GM12891 (cell line): Measurements from ENCODE around the gene FGD3. TPM values are rescaled to one million over a fixed set of nuclear protein-coding genes. Genes with fewer than 3 reads are reported as not detected.
A peak's percentile ranks its signal among the peaks of the same experiment; 100 is the strongest.
"Not testable (repeated sequence)": the region's sequence is repeated elsewhere in the genome, so short reads cannot be mapped to it uniquely, and the experiment has no call there.

Experiments used
- DNase-seq: peaks from one replicate; pipeline ENCODE4 v3.0.0; 2011; ENCODE audit warnings: low spot score; ENCODE audit not compliant: insufficient read length
- FAIRE-seq: peaks from 2 replicates; lab custom pipeline; 2011; peaks lifted over from hg19 to GRCh38; lab: Jason Lieb, UNC
- PAX5 ChIP-seq: IDR thresholded peaks from 2 replicates; pipeline ENCODE4 v1.6.1; 2011; ENCODE audit warnings: low read length, moderate library complexity, mild to moderate bottlenecking; ENCODE audit not compliant: insufficient read depth, severe bottlenecking
- POLR2A ChIP-seq: IDR thresholded peaks from 2 replicates; pipeline ENCODE4 v1.6.1; 2011; ENCODE audit warnings: low read depth, low read length, control low read depth
- POLR2AphosphoS5 ChIP-seq: IDR thresholded peaks from 2 replicates; pipeline ENCODE4 v1.6.1; 2011; ENCODE audit warnings: low read depth, low read length, control low read depth
- POU2F2 ChIP-seq: IDR thresholded peaks from 2 replicates; pipeline ENCODE4 v1.6.1; 2011; ENCODE audit warnings: low read depth, mild to moderate bottlenecking, control low read depth, low read length, moderate library complexity
- SPI1 ChIP-seq: IDR thresholded peaks from 2 replicates; pipeline ENCODE4 v1.6.1; 2011; ENCODE audit warnings: low read depth, low read length, control low read depth
- TAF1 ChIP-seq: IDR thresholded peaks from 2 replicates; pipeline ENCODE4 v1.6.1; 2011; ENCODE audit warnings: low read depth, low read length, control low read depth
- polyA plus RNA-seq: library from polyadenylated mRNA; unstranded; fragments of >200 nt; gene quantifications from one replicate; pipeline ENCODE4 v1.2.1, GENCODE V29; 2012; ENCODE audit warnings: low read depth, missing spikeins, inconsistent platforms; ENCODE audit not compliant: missing spikeins

The FGD3 gene
- polyA plus RNA-seq, result 12.6 TPM

GRCh38 chr9:92947268-92948037, at the start of gene FGD3:
Gene FGD3, plus strand, starts transcription at chr9:92947523. Its CDS starts 28,734 bp downstream, at chr9:92976257.
- DNase-seq, result no peak

DNA sequence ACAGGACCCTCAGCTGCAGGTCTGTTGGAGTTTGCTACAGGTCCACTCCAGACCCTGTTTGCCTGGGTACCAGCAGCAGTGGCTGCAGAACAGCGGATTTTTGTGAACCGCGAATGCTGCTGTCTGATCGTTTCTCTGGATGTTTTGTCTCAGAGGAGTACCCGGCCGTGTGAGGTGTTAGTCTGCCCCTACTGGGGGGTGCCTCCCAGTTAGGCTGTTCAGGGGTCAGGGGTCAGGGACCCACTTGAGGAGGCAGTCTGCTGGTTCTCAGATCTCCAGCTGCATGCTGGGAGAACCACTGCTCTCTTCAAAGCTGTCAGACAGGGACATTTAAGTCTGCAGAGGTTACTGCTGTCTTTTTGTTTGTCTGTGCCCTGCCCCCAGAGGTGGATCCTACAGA, 42.2 kb upstream of the FGD3 start:
- not testable (repeated sequence) for FAIRE-seq, DNase-seq

More at GRCh38 chr9:92947268-92948037, at the start of gene FGD3:
- FAIRE-seq, result no peak
- TF ChIP-seq PAX5 (no peak), TAF1 (no peak)

GRCh38 chr9:92911511-92912475, 35.5 kb upstream of the FGD3 start:
- DNase-seq (no peak), FAIRE-seq (no peak)
- TF ChIP-seq POLR2AphosphoS5, result no peak
- TF ChIP-seq POLR2A, result no peak
- no peak for TF ChIP-seq POU2F2
- TF ChIP-seq TAF1, result no peak

DNA sequence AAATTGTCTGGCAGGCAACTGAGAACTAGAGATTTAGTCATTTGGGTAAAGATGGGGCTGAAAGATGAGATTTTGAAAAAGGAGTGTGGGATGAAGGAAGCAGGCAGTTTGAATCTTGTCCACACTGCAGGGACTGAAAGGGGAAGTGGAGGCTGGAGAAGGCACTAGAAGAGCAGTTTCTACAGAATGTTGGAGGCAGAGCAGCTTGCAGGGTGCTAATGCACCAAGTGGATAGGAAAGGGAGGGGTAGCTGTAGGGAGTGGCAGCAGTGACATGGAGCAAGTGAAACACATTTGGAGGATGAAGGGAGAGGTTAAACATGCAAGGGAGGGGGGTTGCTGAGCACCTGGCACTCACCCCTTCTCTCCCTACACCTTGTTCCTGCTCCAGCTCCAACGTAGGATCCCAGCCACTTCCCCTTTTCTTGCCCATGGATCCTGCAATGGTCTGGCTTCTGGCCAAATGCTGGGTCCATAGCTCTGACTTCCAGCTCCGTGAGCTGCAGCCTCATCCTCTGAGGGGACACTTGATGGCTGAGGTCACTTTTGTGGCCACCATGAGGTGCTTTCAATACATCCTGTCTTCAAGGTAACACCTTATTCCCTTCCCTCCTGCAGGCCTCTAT, 30.0 kb upstream of the FGD3 start:
- no peak for TF ChIP-seq TAF1
- TF ChIP-seq PAX5, result no peak
- no peak for TF ChIP-seq POLR2AphosphoS5
- TF ChIP-seq POU2F2, result no peak
- TF ChIP-seq SPI1, result peak; percentile 60
- DNase-seq (no peak), FAIRE-seq (no peak)

DNA sequence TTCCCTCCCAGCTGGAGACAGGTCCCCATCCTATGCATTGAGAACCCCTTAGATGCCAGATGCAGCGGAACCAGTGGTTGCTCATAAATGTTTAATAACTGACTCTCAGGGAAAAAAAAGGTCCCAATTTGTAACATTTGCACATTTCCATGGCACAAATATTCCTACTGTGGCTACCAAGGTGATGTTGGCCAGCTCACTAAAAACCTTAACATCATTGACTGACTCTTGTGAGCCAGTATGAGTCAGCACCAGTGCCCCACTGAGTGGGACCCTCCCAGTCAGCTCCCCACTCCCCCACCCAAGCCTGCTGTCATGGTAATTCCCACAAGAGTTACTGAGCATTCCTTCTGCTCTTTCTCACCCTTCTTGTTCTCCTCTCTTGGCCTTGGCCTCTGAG, 26.9 kb upstream of the FGD3 start:
- no peak for DNase-seq
- no peak for TF ChIP-seq POU2F2
- no peak for TF ChIP-seq TAF1
- TF ChIP-seq SPI1, result no peak
- TF ChIP-seq POLR2A, result no peak
- TF ChIP-seq POLR2AphosphoS5, result no peak
- no peak for TF ChIP-seq PAX5
- no peak for FAIRE-seq

DNA sequence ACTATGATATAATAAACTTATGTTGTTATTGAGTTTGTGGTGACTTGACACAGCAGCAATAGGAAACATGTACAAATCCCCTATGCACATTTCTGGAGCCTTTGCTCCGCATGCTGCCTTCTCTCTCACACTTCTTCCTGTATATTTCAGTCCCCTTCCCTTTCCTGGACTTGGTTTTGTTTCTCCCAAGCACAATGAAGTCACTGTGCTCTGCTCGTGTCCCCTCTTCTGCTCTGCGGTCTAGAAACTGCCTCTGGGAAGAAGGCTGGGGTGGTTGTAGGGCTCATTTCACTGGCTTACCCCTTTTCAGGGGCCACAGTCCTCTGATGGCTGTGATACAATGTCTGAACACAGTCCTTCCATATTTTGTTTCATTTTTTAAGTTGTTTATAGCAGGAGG, 15.7 kb upstream of the FGD3 start:
- no peak for DNase-seq
- FAIRE-seq, result no peak
- no peak for TF ChIP-seq TAF1

- FAIRE-seq, result no peak
Observed at GRCh38 chr9:92934321-92934720, 13.0 kb upstream of the FGD3 start.

DNA sequence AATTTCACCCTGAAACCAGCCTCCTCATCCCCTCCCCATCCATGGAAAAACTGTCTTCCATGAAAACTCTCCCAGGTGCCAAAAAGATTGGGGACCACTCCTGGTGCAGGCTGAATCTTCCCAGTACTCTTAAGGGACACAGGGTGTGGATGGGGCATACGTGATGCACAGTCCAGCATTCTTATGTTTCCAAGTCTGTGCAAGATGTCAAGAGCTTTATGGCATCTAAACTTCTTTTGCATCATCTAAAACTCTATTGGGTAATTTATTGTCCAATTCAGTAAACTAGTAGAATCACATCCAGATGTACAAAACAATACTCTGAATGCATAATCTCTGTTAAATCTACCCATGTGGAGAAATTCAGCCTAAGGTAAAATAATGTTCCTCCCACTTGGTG, 9.3 kb upstream of the FGD3 start:
- TF ChIP-seq POLR2A, result no peak
- TF ChIP-seq PAX5, result no peak
- TF ChIP-seq SPI1, result no peak
- TF ChIP-seq TAF1, result no peak
- TF ChIP-seq POU2F2, result no peak
- no peak for TF ChIP-seq POLR2AphosphoS5
- no peak for FAIRE-seq
- DNase-seq, result no peak

More at GRCh38 chr9:92934321-92934720, 13.0 kb upstream of the FGD3 start:
- TF ChIP-seq TAF1 (no peak), SPI1 (no peak), POLR2A (no peak), PAX5 (no peak), POU2F2 (no peak), POLR2AphosphoS5 (no peak)
- no peak for DNase-seq

DNA sequence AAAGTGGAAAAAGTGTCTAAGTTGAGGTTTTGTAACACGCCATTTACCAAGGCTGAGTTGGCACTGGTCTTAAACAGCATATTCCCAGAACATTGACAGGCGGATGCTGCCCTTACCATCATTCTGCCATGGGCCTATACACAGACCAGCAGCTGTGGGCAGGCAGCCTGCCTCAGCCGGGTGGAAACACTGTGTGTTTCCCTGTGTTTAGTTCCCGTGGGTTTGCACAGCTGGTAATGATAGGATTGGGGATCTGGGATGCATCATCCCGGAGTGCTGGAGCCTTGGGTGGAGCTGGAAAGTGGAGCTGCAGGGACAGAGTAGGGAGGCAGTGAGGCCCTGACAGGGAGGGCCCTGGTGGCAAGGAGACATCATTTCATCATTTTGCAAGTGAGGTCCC, 5.5 kb upstream of the FGD3 start:
- TF ChIP-seq POLR2AphosphoS5, result no peak
- TF ChIP-seq PAX5, result no peak
- no peak for TF ChIP-seq SPI1
- no peak for TF ChIP-seq TAF1
- TF ChIP-seq POLR2A, result no peak
- TF ChIP-seq POU2F2, result no peak
- FAIRE-seq (no peak), DNase-seq (no peak)
